Tibial artery (tissue), 4 donors: ENCODE data around the gene UGT1A9.

Experiments used
- DNase-seq, 2 donors: peaks; one replicate each; pipeline ENCODE4 v3.0.0-alpha.2; 2019
- H3K27ac ChIP-seq, 2 donors: fragments of 200-600 bp; sonication (generic) in 1 of 2; 1 replicate in 1 of 2; 2 replicates in 1 of 2; pipeline ENCODE4 v1.5.1; 2018 to 2019; ENCODE audit warnings: mild to moderate bottlenecking in 1 of 2
- H3K27me3 ChIP-seq, 2 donors: fragments of 200-600 bp; sonication (generic) in 1 of 2; one replicate each; pipeline versions ENCODE4 v1.5.1 to v1.6.0; 2016 to 2019
- H3K36me3 ChIP-seq, 3 donors: fragments of 200-600 bp; sonication (generic) in 2 of 3; one replicate each; pipeline ENCODE4 v1.5.1; 2016 to 2019; ENCODE audit warnings: mild to moderate bottlenecking in 2 of 3
- H3K4me1 ChIP-seq, 4 donors: fragments of 200-600 bp; sonication (generic) in 2 of 4; 1 replicate in 3 of 4; 2 replicates in 1 of 4; pipeline ENCODE4 v1.5.1; 2016 to 2019
- H3K4me3 ChIP-seq, 2 donors: fragments of 200-600 bp; sonication (generic) in 1 of 2; 1 replicate in 1 of 2; 2 replicates in 1 of 2; pipeline ENCODE4 v1.5.1; 2018 to 2019; ENCODE audit warnings: mild to moderate bottlenecking in 2 of 2
- H3K9me3 ChIP-seq, 3 donors: fragments of 200-600 bp; sonication (generic) in 1 of 3; one replicate each; pipeline ENCODE4 v1.5.1; 2016 to 2019
- intact Hi-C: fragments of 100-400 bp; cut with DNase I; formaldehyde crosslinking; loops from one replicate; pipeline ENCODE4 v1.15.0; 2023; ENCODE audit warnings: low total_unique reads
- TF ChIP-seq, protein P1 (sequence below), 2 experiments: fragments of 200-600 bp in 1 of 2; fragments of 450-650 bp in 1 of 2; IDR thresholded peaks; one replicate each; pipeline ENCODE4 v1.5.1; 2017 to 2019; ENCODE audit warnings: antibody characterized with exemption in 2 of 2, mild to moderate bottlenecking in 1 of 2, moderate library complexity in 1 of 2

UGT1A9 gene

DNA sequence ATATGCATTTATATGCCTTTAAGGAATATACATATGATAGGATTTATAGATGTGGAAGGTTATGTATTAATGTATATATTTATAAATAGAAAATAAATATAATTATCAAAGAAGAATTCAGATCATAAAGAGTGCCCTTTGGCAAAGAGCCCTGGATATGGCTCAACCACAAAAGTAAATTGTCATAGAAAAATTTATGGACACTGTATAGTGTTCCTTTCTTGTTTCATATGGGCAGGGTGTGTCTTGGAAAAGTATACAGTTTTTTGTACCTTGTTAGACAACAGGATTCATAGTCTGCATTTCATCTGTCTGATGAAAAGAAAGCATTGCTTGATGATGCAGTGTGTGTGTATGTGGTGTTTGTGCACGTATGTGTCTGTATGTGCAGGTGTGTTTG, 12.9 kb downstream of the UGT1A9 start:
- DNase-seq = no peak

DNA sequence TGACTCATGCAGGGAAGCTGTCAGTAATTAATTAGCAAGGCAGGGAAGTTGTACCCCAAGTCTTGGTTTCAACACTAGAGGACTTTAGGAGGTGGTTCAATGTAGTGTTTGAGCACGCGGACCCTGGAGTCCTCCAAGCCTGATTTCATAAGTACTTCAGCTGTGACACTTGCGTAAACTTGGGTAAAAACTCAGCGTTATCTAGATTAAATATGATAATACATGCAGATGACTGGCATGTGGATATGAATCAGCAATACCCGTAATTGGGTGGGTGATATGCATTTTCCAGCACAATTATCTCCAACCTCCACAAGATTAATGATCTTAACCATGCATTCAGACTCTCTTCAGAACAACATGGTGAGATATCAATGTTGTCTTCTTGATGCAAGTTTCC, 15.2 kb downstream of the UGT1A9 start:
- no peaks in the 10 kb centered on the region for H3K27me3 ChIP-seq
- no peak overlapping the region for H3K27ac ChIP-seq
- DNase-seq = no peak
- H3K4me1 ChIP-seq = no peaks in the 10 kb centered on the region
- H3K36me3 ChIP-seq = no peaks in the 10 kb centered on the region
- no peaks in the 10 kb centered on the region for H3K9me3 ChIP-seq
- TF ChIP-seq, protein P1, sequence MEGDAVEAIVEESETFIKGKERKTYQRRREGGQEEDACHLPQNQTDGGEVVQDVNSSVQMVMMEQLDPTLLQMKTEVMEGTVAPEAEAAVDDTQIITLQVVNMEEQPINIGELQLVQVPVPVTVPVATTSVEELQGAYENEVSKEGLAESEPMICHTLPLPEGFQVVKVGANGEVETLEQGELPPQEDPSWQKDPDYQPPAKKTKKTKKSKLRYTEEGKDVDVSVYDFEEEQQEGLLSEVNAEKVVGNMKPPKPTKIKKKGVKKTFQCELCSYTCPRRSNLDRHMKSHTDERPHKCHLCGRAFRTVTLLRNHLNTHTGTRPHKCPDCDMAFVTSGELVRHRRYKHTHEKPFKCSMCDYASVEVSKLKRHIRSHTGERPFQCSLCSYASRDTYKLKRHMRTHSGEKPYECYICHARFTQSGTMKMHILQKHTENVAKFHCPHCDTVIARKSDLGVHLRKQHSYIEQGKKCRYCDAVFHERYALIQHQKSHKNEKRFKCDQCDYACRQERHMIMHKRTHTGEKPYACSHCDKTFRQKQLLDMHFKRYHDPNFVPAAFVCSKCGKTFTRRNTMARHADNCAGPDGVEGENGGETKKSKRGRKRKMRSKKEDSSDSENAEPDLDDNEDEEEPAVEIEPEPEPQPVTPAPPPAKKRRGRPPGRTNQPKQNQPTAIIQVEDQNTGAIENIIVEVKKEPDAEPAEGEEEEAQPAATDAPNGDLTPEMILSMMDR (IDR thresholded peaks at IDR 0.05) = no peak
- no peak overlapping the region for H3K4me3 ChIP-seq
- intact Hi-C loops = no loop called here

More for the DNA sequence above, 12.9 kb downstream of the UGT1A9 start:
- TF ChIP-seq, protein P1 (IDR thresholded peaks at IDR 0.05) = no peak
- H3K4me3 ChIP-seq = no peak overlapping the region
- intact Hi-C loops = no loop called here
- H3K27me3 ChIP-seq = no peaks in the 10 kb centered on the region
- no peaks in the 10 kb centered on the region for H3K4me1 ChIP-seq
- H3K9me3 ChIP-seq = no peaks in the 10 kb centered on the region
- no peaks in the 10 kb centered on the region for H3K36me3 ChIP-seq
- H3K27ac ChIP-seq = no peak overlapping the region

DNA sequence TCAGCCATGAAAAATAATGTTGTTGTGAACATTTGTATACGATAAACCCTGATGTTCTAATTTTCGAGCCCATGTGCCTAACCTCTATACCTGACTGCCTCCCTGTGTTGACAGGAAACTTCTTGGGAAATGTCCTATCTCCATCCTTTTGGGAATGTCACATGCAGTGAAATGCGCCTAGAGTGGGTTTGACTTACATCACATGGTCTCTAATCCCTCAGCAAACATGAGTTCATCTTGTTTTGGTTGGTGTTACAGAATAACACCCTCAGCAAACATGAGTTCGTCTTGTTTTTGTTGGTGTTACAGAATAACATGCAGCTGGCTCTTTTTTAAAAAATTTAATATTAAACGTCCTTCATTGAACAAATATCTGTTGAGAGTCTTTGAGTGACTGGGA, 16.6 kb downstream of the UGT1A9 start:
- TF ChIP-seq, protein P1 (IDR thresholded peaks at IDR 0.05) = no peak
- Histone ChIP-seq H3K27me3 (no peaks in the 10 kb centered on the region), H3K4me1 (no peaks in the 10 kb centered on the region), H3K9me3 (no peaks in the 10 kb centered on the region), H3K36me3 (no peaks in the 10 kb centered on the region), H3K27ac (no peak overlapping the region), H3K4me3 (no peak overlapping the region)
- intact Hi-C loops = no loop called here
- DNase-seq = no peak

DNA sequence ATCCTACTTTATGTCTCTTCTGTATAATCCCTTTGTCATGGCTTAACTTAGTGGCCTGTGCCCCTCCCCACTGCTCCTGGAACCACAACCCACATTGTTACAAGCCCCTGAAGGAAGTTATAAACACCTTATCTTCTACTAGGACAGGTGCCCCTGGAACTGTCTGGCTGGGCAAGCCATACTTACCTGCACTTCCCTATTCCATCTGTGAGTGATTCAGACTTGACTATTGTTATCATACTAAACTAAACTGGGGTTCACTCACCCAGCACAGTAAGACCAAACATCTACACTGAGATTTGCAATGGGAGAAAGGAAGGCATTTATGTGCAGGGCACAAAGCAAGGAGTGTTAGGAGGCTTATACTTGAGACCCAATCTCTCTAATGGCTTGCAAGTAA, 17.3 kb downstream of the UGT1A9 start:
- DNase-seq = no peak
- TF ChIP-seq, protein P1 (IDR thresholded peaks at IDR 0.05) = no peak
- Histone ChIP-seq H3K27me3 (no peaks in the 10 kb centered on the region), H3K9me3 (no peaks in the 10 kb centered on the region), H3K4me3 (no peak overlapping the region), H3K4me1 (no peaks in the 10 kb centered on the region), H3K27ac (no peak overlapping the region), H3K36me3 (no peaks in the 10 kb centered on the region)
- intact Hi-C loops = no loop called here

DNA sequence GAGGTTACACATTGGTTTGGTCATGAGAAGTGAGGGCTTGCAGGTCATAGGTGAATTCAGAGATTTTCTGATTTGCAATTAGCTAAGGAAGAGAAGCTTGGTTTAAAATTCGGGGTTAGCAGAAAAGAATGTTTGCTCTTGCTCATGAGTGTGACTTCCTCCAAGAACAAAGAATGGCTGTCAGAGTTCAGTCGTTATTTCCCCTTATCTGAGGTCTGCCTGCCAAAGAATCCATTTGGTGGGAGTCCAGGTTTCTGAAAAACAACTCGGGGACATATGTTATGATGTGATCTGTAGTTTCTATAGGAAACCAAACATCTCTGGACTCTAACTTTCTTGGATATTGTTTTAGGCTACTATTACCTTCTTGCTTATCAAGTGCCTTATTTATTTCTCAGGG, 17.8 kb downstream of the UGT1A9 start:
- H3K27ac ChIP-seq = no peak overlapping the region
- H3K9me3 ChIP-seq = no peaks in the 10 kb centered on the region
- TF ChIP-seq, protein P1 (IDR thresholded peaks at IDR 0.05) = no peak
- DNase-seq = no peak
- no peaks in the 10 kb centered on the region for H3K36me3 ChIP-seq
- H3K4me1 ChIP-seq = no peaks in the 10 kb centered on the region
- intact Hi-C loops = no loop called here
- H3K4me3 ChIP-seq = no peak overlapping the region
- no peaks in the 10 kb centered on the region for H3K27me3 ChIP-seq

DNA sequence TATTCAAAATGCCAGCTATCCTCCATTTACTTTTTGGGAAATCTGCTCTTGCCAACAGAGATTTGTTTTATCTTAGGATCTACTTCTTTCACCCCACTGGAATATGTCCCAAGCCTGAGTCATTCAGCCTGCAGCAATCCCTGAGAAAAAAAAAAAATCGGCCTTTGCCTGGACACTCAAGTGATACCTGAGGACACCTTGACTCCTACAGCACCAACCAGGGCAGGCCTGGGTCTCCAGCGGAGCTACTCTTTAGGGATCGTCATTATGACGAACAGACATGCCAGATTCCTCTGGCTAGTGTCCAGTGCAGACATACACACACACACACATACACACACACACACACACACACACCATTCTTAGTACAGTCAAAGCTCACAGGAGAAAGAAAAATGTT, 18.7 kb downstream of the UGT1A9 start:
- TF ChIP-seq, protein P1 (IDR thresholded peaks at IDR 0.05) = no peak
- no peak overlapping the region for H3K4me3 ChIP-seq
- no peaks in the 10 kb centered on the region for H3K36me3 ChIP-seq
- no peaks in the 10 kb centered on the region for H3K27me3 ChIP-seq
- no peak overlapping the region for H3K27ac ChIP-seq
- DNase-seq = no peak
- no peaks in the 10 kb centered on the region for H3K9me3 ChIP-seq
- intact Hi-C loops = no loop called here
- H3K4me1 ChIP-seq = no peaks in the 10 kb centered on the region
